HepG2 (cell line): Measurements from ENCODE around the gene MKNK1. TPM values are rescaled to one million over a fixed set of nuclear protein-coding genes. Genes with fewer than 3 reads are reported as not detected.

Source experiments
- ATAC-seq: fragments of 200-7000 bp; cut with Tn5 transposase; 3 replicates; pipeline ENCODE4 v1.9.1; 2020; ENCODE audit warnings: mild to moderate bottlenecking, moderate library complexity
- BruUV-seq: library from RNA; stranded (reverse); fragments of 400-500 nt; replicated peaks from 2 replicates; lab custom pipeline; 2021; lab: Mats Ljungman, UMichigan
- CTCF ChIA-PET: fragments of 300-600 bp; formaldehyde crosslinking; extraction: SDS; loops from one replicate; lab custom pipeline; 2021; ENCODE audit warnings: low total read pairs, inconsistent platforms, low intra/inter-chr PET ratio; lab: Yijun Ruan, JAX
- POLR2A ChIA-PET: fragments of 350-600 bp; sonication (Branson Sonifier 250); formaldehyde crosslinking; loops from one replicate; lab custom pipeline; 2020; ENCODE audit warnings: antibody characterized with exemption, inconsistent platforms; lab: Yijun Ruan, JAX
- DNase-seq: peaks from one replicate; pipeline ENCODE4 v3.0.0-alpha.2; 2015; ENCODE audit warnings: low spot score
- FAIRE-seq: peaks from 3 replicates; lab custom pipeline; 2011; peaks lifted over from hg19 to GRCh38; lab: Jason Lieb, UNC
- H2AFZ ChIP-seq: one replicate; pipeline ENCODE4 v1.6.1; 2011; ENCODE audit warnings: low read length, inconsistent platforms
- H3K27ac ChIP-seq: fragments of 300-600 bp; 3 replicates; pipeline ENCODE4 v1.8.0; 2011; ENCODE audit warnings: mixed run types, mild to moderate bottlenecking, mixed read lengths, low read length, inconsistent platforms; ENCODE audit not compliant: insufficient read depth; ENCODE audit errors: extremely low read length
- H3K27me3 ChIP-seq, 2 experiments: fragments of 200-600 bp in 1 of 2; 2 replicates in 1 of 2; 3 replicates in 1 of 2; pipeline versions ENCODE4 v1.6.0 to v1.8.0; 2011; ENCODE audit warnings: low read length in 2 of 2, mild to moderate bottlenecking in 2 of 2, moderate library complexity in 2 of 2, inconsistent platforms in 1 of 2; ENCODE audit not compliant: insufficient read depth in 2 of 2, control insufficient read depth in 1 of 2
- H3K36me3 ChIP-seq, 2 experiments: fragments of 200-600 bp in 1 of 2; replicated peaks in 1 of 2; 2 replicates in 1 of 2; 3 replicates in 1 of 2; pipeline versions ENCODE4 v1.5.1 to v1.8.0; 2011; ENCODE audit warnings: low read length in 2 of 2, inconsistent platforms in 1 of 2; ENCODE audit not compliant: insufficient read depth in 2 of 2, control insufficient read depth in 1 of 2
- H3K4me1 ChIP-seq: 2 replicates; pipeline ENCODE4 v1.5.1; 2012; ENCODE audit warnings: low read length, inconsistent platforms; ENCODE audit not compliant: insufficient read depth
- H3K4me2 ChIP-seq: 2 replicates; pipeline ENCODE4 v1.6.0; 2011; ENCODE audit warnings: low read depth, low read length, inconsistent platforms
- H3K4me3 ChIP-seq, 3 experiments: fragments of 200-600 bp in 1 of 3; sonication (generic), shearing (Covaris generic) in 1 of 3; replicated peaks in 1 of 3; 2 replicates each; pipeline ENCODE4 v1.5.1; 2011 to 2016; ENCODE audit warnings: low read length in 3 of 3, inconsistent platforms in 2 of 3, low read depth in 2 of 3, mild to moderate bottlenecking in 2 of 3, control low read depth in 1 of 3, mixed read lengths in 1 of 3; ENCODE audit not compliant: insufficient read depth in 1 of 3
- H3K79me2 ChIP-seq: one replicate; pipeline ENCODE4 v1.6.1; 2011; ENCODE audit warnings: low read length, inconsistent platforms; ENCODE audit not compliant: insufficient read depth
- H3K9ac ChIP-seq: 2 replicates; pipeline ENCODE4 v1.6.0; 2011; ENCODE audit warnings: mild to moderate bottlenecking, low read depth, low read length, inconsistent platforms; ENCODE audit not compliant: insufficient read depth
- H3K9me3 ChIP-seq: 2 replicates; pipeline ENCODE4 v1.5.1; 2012; ENCODE audit warnings: mild to moderate bottlenecking, low read length
- H4K20me1 ChIP-seq: 2 replicates; pipeline ENCODE4 v1.6.0; 2011; ENCODE audit warnings: inconsistent platforms, mild to moderate bottlenecking, low read length, moderate library complexity; ENCODE audit not compliant: insufficient read depth
- HDAC6 ChIP-seq: fragments of 200-600 bp; sonication (generic); IDR thresholded peaks from 2 replicates; pipeline ENCODE4 v1.7.0; 2017; ENCODE audit warnings: mild to moderate bottlenecking, antibody characterized with exemption, low read length, low read depth
- SMAD9 ChIP-seq: sonication (generic); formaldehyde crosslinking; IDR thresholded peaks from 2 replicates; pipeline ENCODE4 v1.5.1; 2020; ENCODE audit warnings: mild to moderate bottlenecking, missing genetic modification reagents
- ZC3H13 ChIP-seq: sonication (generic); formaldehyde crosslinking; IDR thresholded peaks from 2 replicates; pipeline ENCODE4 v1.8.1; 2023; ENCODE audit warnings: mild to moderate bottlenecking, missing genetic modification reagents, moderate library complexity
- ZFP36L2 ChIP-seq: sonication (generic); formaldehyde crosslinking; IDR thresholded peaks from 2 replicates; pipeline ENCODE4 v1.4.0; 2020; ENCODE audit warnings: missing genetic modification reagents
- ZFP90 ChIP-seq: sonication (generic); formaldehyde crosslinking; IDR thresholded peaks from 2 replicates; pipeline ENCODE4 v1.8.0; 2022; ENCODE audit warnings: missing genetic modification reagents, mild to moderate bottlenecking, inconsistent platforms, borderline replicate concordance
- ZHX1 ChIP-seq: sonication (generic); formaldehyde crosslinking; IDR thresholded peaks from 2 replicates; pipeline ENCODE4 v1.8.1; 2022; ENCODE audit warnings: low read depth, mild to moderate bottlenecking, missing genetic modification reagents
- ZNF337 ChIP-seq: sonication (generic); formaldehyde crosslinking; IDR thresholded peaks from 2 replicates; pipeline ENCODE4 v1.5.1; 2020; ENCODE audit warnings: missing genetic modification reagents, low read depth, mild to moderate bottlenecking, borderline replicate concordance
- ZNF431 ChIP-seq: sonication (generic); formaldehyde crosslinking; IDR thresholded peaks from 2 replicates; pipeline ENCODE4 v1.9.0; 2022; ENCODE audit warnings: missing genetic modification reagents, low read depth, mild to moderate bottlenecking, borderline replicate concordance
- ZNF549 ChIP-seq: sonication (generic); formaldehyde crosslinking; IDR thresholded peaks from 2 replicates; pipeline ENCODE4 v1.5.0; 2020; ENCODE audit warnings: missing genetic modification reagents
- ZNF607 ChIP-seq: sonication (generic); formaldehyde crosslinking; IDR thresholded peaks from 2 replicates; pipeline ENCODE4 v1.5.1; 2020; ENCODE audit warnings: missing genetic modification reagents, mild to moderate bottlenecking, borderline replicate concordance
- ZNF737 ChIP-seq: sonication (generic); formaldehyde crosslinking; IDR thresholded peaks from 2 replicates; pipeline ENCODE4 v1.5.0; 2020; ENCODE audit warnings: missing genetic modification reagents, mild to moderate bottlenecking, borderline replicate concordance
- ZNF746 ChIP-seq: sonication (generic); formaldehyde crosslinking; IDR thresholded peaks from 2 replicates; pipeline ENCODE4 v1.8.0; 2022; ENCODE audit warnings: mild to moderate bottlenecking, missing genetic modification reagents
- ZNF776 ChIP-seq: sonication (generic); formaldehyde crosslinking; IDR thresholded peaks from 2 replicates; pipeline ENCODE4 v1.4.0; 2020; ENCODE audit warnings: mild to moderate bottlenecking, missing genetic modification reagents
- ZNF780A ChIP-seq: sonication (generic); formaldehyde crosslinking; IDR thresholded peaks from 2 replicates; pipeline ENCODE4 v1.8.0; 2022; ENCODE audit warnings: mild to moderate bottlenecking, missing genetic modification reagents, moderate library complexity
- ZNF800 ChIP-seq: sonication (generic); formaldehyde crosslinking; IDR thresholded peaks from 2 replicates; pipeline ENCODE4 v1.4.0; 2020; ENCODE audit warnings: missing genetic modification reagents
- WGBS: methylation state at CpG from one replicate; pipeline ENCODE4 v1.1.6; 2017; ENCODE audit warnings: low lambda C conversion rate; 5-methylcytosine and 5-hydroxymethylcytosine counted together
- in situ Hi-C: cut with HindIII; loops from 2 replicates; pipeline ENCODE4 v1.10.0; 2017; ENCODE audit warnings: low pct_unique_long_range_greater_than_20kb; ENCODE audit not compliant: extremely low pct_ligation_motif_present
- intact Hi-C: fragments of 100-400 bp; cut with micrococcal nuclease; formaldehyde crosslinking; loops from one replicate; pipeline ENCODE4 v1.10.0; 2022; ENCODE audit not compliant: unreplicated experiment
- polyA plus RNA-seq, 8 experiments: library from polyadenylated mRNA; depleted of rRNA in 3 of 8; stranded (reverse) in 7 of 8; unstranded in 1 of 8; fragments of >200 nt; fragmentation: Illumina TruSeq in 4 of 8; extraction: Trizol in 4 of 8; gene quantifications; 2 replicates each; pipeline versions ENCODE4 v1.2.1 to v1.2.3, GENCODE V29; 2011 to 2016; ENCODE audit warnings: low read depth in 4 of 8, missing spikeins in 1 of 8, mixed read lengths in 1 of 8; ENCODE audit not compliant: insufficient read depth in 1 of 8
- total RNA-seq, 5 experiments: library from RNA; depleted of rRNA; stranded (reverse); fragments of >200 nt; fragmentation: Illumina TruSeq; extraction: Trizol; gene quantifications; 2 replicates each; pipeline ENCODE4 v1.2.3, GENCODE V29; 2016; ENCODE audit warnings: low read depth in 1 of 5
- TF ChIP-seq, protein P1 (sequence below): sonication (generic); formaldehyde crosslinking; IDR thresholded peaks from 2 replicates; pipeline ENCODE4 v1.5.0; 2020; ENCODE audit warnings: missing genetic modification reagents

Gene MKNK1
- total and polyA plus RNA-seq, 2 of the 13 experiments (the other 11 are each of a cell fraction or from before 2014, with no cell fraction given): 18.5 to 24.1 TPM

DNA sequence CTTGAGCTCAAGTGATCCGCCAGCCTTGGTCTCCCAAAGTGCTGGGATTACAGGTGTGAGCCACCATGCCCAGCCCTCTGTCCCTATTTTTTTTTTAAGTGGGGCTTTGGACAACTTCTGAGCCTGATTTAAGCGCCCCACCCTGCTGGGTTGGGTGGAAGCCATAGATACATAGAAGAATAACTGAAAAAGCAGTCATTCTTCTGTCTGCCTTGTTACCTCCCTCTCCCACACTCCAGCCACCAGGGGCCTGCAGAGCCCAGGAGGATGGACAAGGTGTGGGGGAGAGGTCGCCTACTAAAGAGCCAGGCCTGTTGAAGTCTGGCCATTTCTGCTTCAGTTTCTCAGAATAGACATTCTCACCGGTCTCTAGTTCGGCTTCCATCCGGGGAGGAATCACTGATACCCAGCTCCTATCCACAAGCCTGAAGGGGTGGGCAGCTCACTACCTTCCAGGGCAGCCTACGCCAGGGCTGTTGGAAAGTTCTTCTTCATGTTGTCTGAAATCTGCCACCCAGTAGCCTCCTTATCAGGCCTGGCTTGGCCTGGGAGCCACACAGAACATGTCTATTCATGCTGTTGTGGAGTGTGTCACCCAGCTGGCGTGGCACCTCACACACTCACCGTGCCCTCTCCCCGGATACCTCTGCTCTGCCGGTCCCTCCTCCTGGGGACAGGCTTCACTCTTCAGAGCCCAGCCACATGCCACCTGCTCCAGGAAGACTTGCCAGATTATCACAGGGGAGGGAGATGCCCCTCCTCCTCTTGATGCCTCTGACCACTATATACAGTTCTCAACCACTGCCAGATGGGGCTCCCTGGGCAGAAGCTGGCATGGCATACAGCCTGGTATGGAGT, 80.3 kb downstream of the MKNK1 start:
- no TSS peak for BruUV-seq
- in situ Hi-C loops: no loop called here
- no peak overlapping the region for H3K4me2 ChIP-seq
- no peak for TF ChIP-seq ZNF431 (CRISPR knock-in tag)
- no peak for TF ChIP-seq ZNF776 (CRISPR knock-in tag)
- TF ChIP-seq ZFP90 (CRISPR knock-in tag): no peak
- TF ChIP-seq ZFP36L2 (CRISPR knock-in tag): no peak
- no peak for TF ChIP-seq ZNF780A (CRISPR knock-in tag)
- no peak for TF ChIP-seq HDAC6
- no peak for TF ChIP-seq ZNF337 (CRISPR knock-in tag)
- TF ChIP-seq ZNF800 (CRISPR knock-in tag): no peak
- no peak for TF ChIP-seq ZHX1 (CRISPR knock-in tag)
- TF ChIP-seq ZC3H13 (CRISPR knock-in tag): no peak
- TF ChIP-seq ZNF549 (CRISPR knock-in tag): no peak
- TF ChIP-seq, protein P1, sequence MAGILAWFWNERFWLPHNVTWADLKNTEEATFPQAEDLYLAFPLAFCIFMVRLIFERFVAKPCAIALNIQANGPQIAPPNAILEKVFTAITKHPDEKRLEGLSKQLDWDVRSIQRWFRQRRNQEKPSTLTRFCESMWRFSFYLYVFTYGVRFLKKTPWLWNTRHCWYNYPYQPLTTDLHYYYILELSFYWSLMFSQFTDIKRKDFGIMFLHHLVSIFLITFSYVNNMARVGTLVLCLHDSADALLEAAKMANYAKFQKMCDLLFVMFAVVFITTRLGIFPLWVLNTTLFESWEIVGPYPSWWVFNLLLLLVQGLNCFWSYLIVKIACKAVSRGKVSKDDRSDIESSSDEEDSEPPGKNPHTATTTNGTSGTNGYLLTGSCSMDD (CRISPR knock-in tag): no peak
- TF ChIP-seq ZNF746: no peak
- TF ChIP-seq ZNF737: no peak
- no peak for TF ChIP-seq SMAD9
- TF ChIP-seq ZNF607 (CRISPR knock-in tag): no peak
- H3K4me3 ChIP-seq: no peak overlapping the region
- H3K79me2 ChIP-seq: no peaks in the 10 kb centered on the region
- no peak for ATAC-seq
- CTCF ChIA-PET: no interaction called here
- H3K9me3 ChIP-seq: no peaks in the 10 kb centered on the region
- H3K4me1 ChIP-seq: peaks cover 32% of the 10 kb centered on the region
- peaks cover 2 to 43% of the 10 kb centered on the region in 2 experiments; a peak in 3 of 5 replicates for H3K27me3 ChIP-seq
- no peak for DNase-seq
- WGBS: 46% methylated on average over 9 of the region's 11 CpGs
- H2AFZ ChIP-seq: no peak overlapping the region
- POLR2A ChIA-PET: no interaction called here
- H3K36me3 ChIP-seq: no peaks in the 10 kb centered on the region
- H3K9ac ChIP-seq: no peak overlapping the region
- FAIRE-seq: no peak
- intact Hi-C loops: no loop called here
- H3K27ac ChIP-seq: no peak overlapping the region
- peaks cover 8% of the 10 kb centered on the region for H4K20me1 ChIP-seq
